Measurements from ENCODE around the gene NFATC2.

NFATC2 gene

GRCh38 chr20:51510169-51510568 is 32.4 kb downstream of the NFATC2 start:
- TF ChIP-seq POLR2A (IDR thresholded peaks at IDR 0.05; ENCODE audit: low read length) (no peak), GATA1 (IDR thresholded peaks at IDR 0.05; ENCODE audit: low read depth, low read length) (no peak)
- DNase-seq = no peak

- TF ChIP-seq GATA1 (IDR thresholded peaks at IDR 0.05; ENCODE audit: low read depth, low read length) (no peak), POLR2A (IDR thresholded peaks at IDR 0.05; ENCODE audit: low read length) (no peak)
- no peak for DNase-seq
Measured at GRCh38 chr20:51509208-51509607, 33.3 kb downstream of the NFATC2 start.

- no peak for DNase-seq
- TF ChIP-seq POLR2A (IDR thresholded peaks at IDR 0.05; ENCODE audit: low read length) = no peak
- no peak for TF ChIP-seq GATA1 (IDR thresholded peaks at IDR 0.05; ENCODE audit: low read depth, low read length)
Measured at GRCh38 chr20:51508780-51509179, 33.7 kb downstream of the NFATC2 start.

- TF ChIP-seq POLR2A (IDR thresholded peaks at IDR 0.05; ENCODE audit: low read length) = no peak
- TF ChIP-seq GATA1 (IDR thresholded peaks at IDR 0.05; ENCODE audit: low read depth, low read length) = no peak
- DNase-seq = no peak
Measured at GRCh38 chr20:51508158-51508557, 34.4 kb downstream of the NFATC2 start.

- DNase-seq = no peak
- TF ChIP-seq GATA1 (IDR thresholded peaks at IDR 0.05; ENCODE audit: low read depth, low read length) = no peak
- TF ChIP-seq POLR2A (IDR thresholded peaks at IDR 0.05; ENCODE audit: low read length) = no peak
Measured at GRCh38 chr20:51507216-51508036, 35.1 kb downstream of the NFATC2 start.

- TF ChIP-seq GATA1 (IDR thresholded peaks at IDR 0.05; ENCODE audit: low read depth, low read length) = no peak
- no peak for TF ChIP-seq POLR2A (IDR thresholded peaks at IDR 0.05; ENCODE audit: low read length)
- no peak for DNase-seq
Measured at GRCh38 chr20:51506527-51507215, 35.8 kb downstream of the NFATC2 start.

GRCh38 chr20:51505566-51505965 is 37.0 kb downstream of the NFATC2 start:
- DNase-seq = no peak
- TF ChIP-seq POLR2A (IDR thresholded peaks at IDR 0.05; ENCODE audit: low read length) = no peak
- TF ChIP-seq GATA1 (IDR thresholded peaks at IDR 0.05; ENCODE audit: low read depth, low read length) = no peak

- DNase-seq = no peak
- TF ChIP-seq POLR2A (IDR thresholded peaks at IDR 0.05; ENCODE audit: low read length) (no peak), GATA1 (IDR thresholded peaks at IDR 0.05; ENCODE audit: low read depth, low read length) (no peak)
Measured at GRCh38 chr20:51503376-51503775, 39.1 kb downstream of the NFATC2 start.

GRCh38 chr20:51500936-51501335 is 41.6 kb downstream of the NFATC2 start:
- DNase-seq = no peak
- TF ChIP-seq POLR2A (IDR thresholded peaks at IDR 0.05; ENCODE audit: low read length) (no peak), GATA1 (IDR thresholded peaks at IDR 0.05; ENCODE audit: low read depth, low read length) (no peak)

GRCh38 chr20:51500311-51500710 is 42.2 kb downstream of the NFATC2 start:
- no peak for TF ChIP-seq GATA1 (IDR thresholded peaks at IDR 0.05; ENCODE audit: low read depth, low read length)
- no peak for TF ChIP-seq POLR2A (IDR thresholded peaks at IDR 0.05; ENCODE audit: low read length)
- DNase-seq = no peak

GRCh38 chr20:51498765-51499540 is 43.6 kb downstream of the NFATC2 start:
- TF ChIP-seq GATA1 (IDR thresholded peaks at IDR 0.05; ENCODE audit: low read depth, low read length) (no peak), POLR2A (IDR thresholded peaks at IDR 0.05; ENCODE audit: low read length) (no peak)
- no peak for DNase-seq

- DNase-seq = no peak
- TF ChIP-seq POLR2A (IDR thresholded peaks at IDR 0.05; ENCODE audit: low read length) (no peak), GATA1 (IDR thresholded peaks at IDR 0.05; ENCODE audit: low read depth, low read length) (no peak)
Measured at GRCh38 chr20:51497542-51498467, 44.7 kb downstream of the NFATC2 start.

- DNase-seq = no peak
- no peak for TF ChIP-seq POLR2A (IDR thresholded peaks at IDR 0.05; ENCODE audit: low read length)
- TF ChIP-seq GATA1 (IDR thresholded peaks at IDR 0.05; ENCODE audit: low read depth, low read length) = no peak
Measured at GRCh38 chr20:51496964-51497363, 45.6 kb downstream of the NFATC2 start.
